A549 (cell line): ENCODE data around the gene WTIP. TPM values are rescaled to one million over a fixed set of nuclear protein-coding genes. Genes with fewer than 3 reads are reported as not detected.
A peak's percentile ranks its signal among the peaks of the same experiment; 100 is the strongest.

Experiments
- ATAC-seq, 2 experiments: fragments of 200-7000 bp in 1 of 2; fragments of >200 bp in 1 of 2; cut with Nextera tagmentation in 1 of 2; cut with Tn5 transposase in 1 of 2; 3 replicates each; pipeline versions ENCODE4 v1.8.0 to v1.9.1; 2018 to 2020; ENCODE audit warnings: mild to moderate bottlenecking in 1 of 2, moderate library complexity in 1 of 2
- CTCF ChIA-PET: fragments of 300-600 bp; sonication (Branson Sonifier 250); formaldehyde crosslinking; extraction: SDS; loops from one replicate; lab custom pipeline; 2021; ENCODE audit warnings: antibody characterized with exemption, inconsistent platforms; lab: Yijun Ruan, JAX
- POLR2A ChIA-PET: fragments of 350-600 bp; formaldehyde crosslinking; extraction: SDS; loops from one replicate; lab custom pipeline; 2021; ENCODE audit warnings: antibody characterized with exemption, inconsistent platforms; lab: Yijun Ruan, JAX
- DNase-seq, 2 experiments: peaks; one replicate each; pipeline versions ENCODE4 v3.0.0 to v3.0.0-alpha.2; 2011 to 2016; ENCODE audit warnings: low read depth in 1 of 2, low spot score in 1 of 2
- FAIRE-seq: peaks from 2 replicates; lab custom pipeline; 2011; peaks lifted over from hg19 to GRCh38; lab: Jason Lieb, UNC
- H3K27ac ChIP-seq, 2 experiments: fragments of >200 bp; sonication (Bioruptor Twin); formaldehyde crosslinking; 3 replicates each; pipeline ENCODE4 v1.5.1; 2016 to 2017
- H3K4me1 ChIP-seq: fragments of >200 bp; sonication (Bioruptor Twin); formaldehyde crosslinking; 3 replicates; pipeline ENCODE4 v1.6.1; 2016
- H3K4me2 ChIP-seq: fragments of >200 bp; sonication (Bioruptor Twin); formaldehyde crosslinking; 3 replicates; pipeline ENCODE4 v1.6.1; 2016
- H3K4me3 ChIP-seq: fragments of >200 bp; sonication (Bioruptor Twin); formaldehyde crosslinking; 3 replicates; pipeline ENCODE4 v1.5.1; 2016
- H3K9me3 ChIP-seq: fragments of >200 bp; sonication (Bioruptor Twin); formaldehyde crosslinking; 3 replicates; pipeline ENCODE4 v1.6.1; 2016
- CBX2 ChIP-seq: fragments of 200-600 bp; sonication (generic); IDR thresholded peaks from 2 replicates; pipeline ENCODE4 v1.6.1; 2016; ENCODE audit warnings: low read depth, mild to moderate bottlenecking, borderline replicate concordance
- CBX8 ChIP-seq: fragments of 200-600 bp; sonication (generic); IDR thresholded peaks from 2 replicates; pipeline ENCODE4 v1.6.1; 2016
- CHD2 ChIP-seq: fragments of 150-350 bp; IDR thresholded peaks from 2 replicates; pipeline ENCODE4 v1.6.1; 2014; ENCODE audit warnings: low read length; ENCODE audit not compliant: partially characterized antibody
- CTCF ChIP-seq: fragments of >200 bp; sonication (Bioruptor Twin); formaldehyde crosslinking; IDR thresholded peaks from 3 replicates; pipeline ENCODE4 v1.5.1; 2016
- E2F6 ChIP-seq: IDR thresholded peaks from 2 replicates; pipeline ENCODE4 v1.6.1; 2012; ENCODE audit warnings: low read depth, borderline replicate concordance
- FOSB ChIP-seq: fragments of 250-450 bp; sonication (Bioruptor Pico); IDR thresholded peaks from 2 replicates; pipeline ENCODE4 v1.5.0; 2020; ENCODE audit warnings: mild to moderate bottlenecking, moderate library complexity
- FOSL2 ChIP-seq, 2 experiments: fragments of 450-650 bp in 1 of 2; fragments of >200 bp in 1 of 2; sonication (Bioruptor Twin) in 1 of 2; formaldehyde crosslinking; IDR thresholded peaks; 2 replicates each; pipeline versions ENCODE4 v1.5.0 to v1.6.1; 2016 to 2020; ENCODE audit warnings: mild to moderate bottlenecking in 1 of 2, moderate library complexity in 1 of 2
- HEYL ChIP-seq: fragments of 250-450 bp; sonication (Bioruptor Pico); IDR thresholded peaks from 2 replicates; pipeline ENCODE4 v1.8.0; 2021; ENCODE audit warnings: mild to moderate bottlenecking, moderate library complexity
- HOXB13 ChIP-seq: fragments of 250-450 bp; sonication (Bioruptor Pico); IDR thresholded peaks from 2 replicates; pipeline ENCODE4 v1.5.0; 2020; ENCODE audit warnings: low read depth, mild to moderate bottlenecking, moderate library complexity
- HOXB5 ChIP-seq: fragments of 250-450 bp; sonication (Bioruptor Pico); IDR thresholded peaks from 2 replicates; pipeline ENCODE4 v1.5.0; 2020; ENCODE audit warnings: mild to moderate bottlenecking, moderate library complexity
- JUN ChIP-seq, 2 experiments: fragments of >200 bp; sonication (Bioruptor Twin); formaldehyde crosslinking; IDR thresholded peaks; 2 replicates in 1 of 2; 3 replicates in 1 of 2; pipeline ENCODE4 v1.6.1; 2016 to 2017
- MAFK ChIP-seq: fragments of 450-650 bp; IDR thresholded peaks from 2 replicates; pipeline ENCODE4 v1.6.1; 2014; ENCODE audit not compliant: partially characterized antibody
- MAX ChIP-seq: IDR thresholded peaks from 2 replicates; pipeline ENCODE4 v1.6.1; 2012
- MAZ ChIP-seq: fragments of 150-350 bp; IDR thresholded peaks from 2 replicates; pipeline ENCODE4 v1.6.1; 2014; ENCODE audit warnings: antibody characterized with exemption, low read depth, low read length, borderline replicate concordance
- NFE2L2 ChIP-seq: fragments of 150-350 bp; conservative IDR thresholded peaks from 2 replicates; pipeline ENCODE4 v1.6.1; 2014; ENCODE audit warnings: low read length
- PBX3 ChIP-seq: IDR thresholded peaks from 2 replicates; pipeline ENCODE4 v1.6.1; 2012
- PHF8 ChIP-seq: fragments of 200-600 bp; sonication (generic); IDR thresholded peaks from 2 replicates; pipeline ENCODE4 v1.6.1; 2016; ENCODE audit warnings: low read depth, mild to moderate bottlenecking, antibody characterized with exemption, moderate library complexity, borderline replicate concordance
- POLR2A ChIP-seq: IDR thresholded peaks from 2 replicates; pipeline ENCODE4 v1.6.1; 2012; ENCODE audit warnings: mild to moderate bottlenecking, low read length
- RAD21 ChIP-seq, 2 experiments: fragments of >200 bp in 1 of 2; sonication (Bioruptor Twin) in 1 of 2; formaldehyde crosslinking in 1 of 2; IDR thresholded peaks in 1 of 2; conservative IDR thresholded peaks in 1 of 2; 2 replicates in 1 of 2; 3 replicates in 1 of 2; pipeline ENCODE4 v1.6.1; 2012 to 2018; ENCODE audit warnings: inconsistent platforms in 1 of 2
- RNF2 ChIP-seq: fragments of 200-600 bp; sonication (generic); IDR thresholded peaks from 2 replicates; pipeline ENCODE4 v1.6.1; 2016; ENCODE audit warnings: low read depth, mild to moderate bottlenecking, antibody characterized with exemption, moderate library complexity, borderline replicate concordance
- TFCP2L1 ChIP-seq: fragments of 250-450 bp; sonication (Bioruptor Pico); IDR thresholded peaks from 2 replicates; pipeline ENCODE4 v1.5.0; 2021; ENCODE audit warnings: mild to moderate bottlenecking
- TP53 ChIP-seq: fragments of 250-450 bp; sonication (Bioruptor Pico); IDR thresholded peaks from 2 replicates; pipeline ENCODE4 v1.5.0; 2021; ENCODE audit warnings: mild to moderate bottlenecking, moderate library complexity
- ZC3H11A ChIP-seq: fragments of 450-650 bp; IDR thresholded peaks from 2 replicates; pipeline ENCODE4 v1.6.1; 2014; ENCODE audit warnings: antibody characterized with exemption, mild to moderate bottlenecking
- WGBS: methylation state at CpG from one replicate; pipeline ENCODE4 v1.1.6; 2017; ENCODE audit errors: missing lambda C conversion rate; 5-methylcytosine and 5-hydroxymethylcytosine counted together
- polyA minus RNA-seq: library from RNA; depleted of rRNA, polyadenylated mRNA; stranded (reverse); fragments of >200 nt; gene quantifications from 2 replicates; pipeline ENCODE4 v1.2.3, GENCODE V29; 2011; rRNA and poly(A)+ RNA removed
- polyA plus RNA-seq, 4 experiments: library from polyadenylated mRNA; depleted of rRNA in 3 of 4; stranded (reverse); fragments of >200 nt; fragmentation: RNase III in 1 of 4; extraction: RNeasy Plus Mini Kit Qiagen cat#74134 plus additional on column Dnase treatment in 1 of 4; gene quantifications; 2 replicates in 3 of 4; 3 replicates in 1 of 4; pipeline ENCODE4 v1.2.3, GENCODE V29; 2011 to 2017

Gene WTIP
- polyA plus RNA-seq (2011; rRNA removed) (18.8 and 22.0 TPM in 2 replicates), polyA plus RNA-seq (2017; fragmentation: RNase III; extraction: RNeasy Plus Mini Kit Qiagen cat#74134 plus additional on column Dnase treatment) (18.8 to 21.2 TPM (median 21.2 TPM) in 3 replicates), polyA minus RNA-seq (54.4 and 58.2 TPM in 2 replicates)
- polyA plus RNA-seq (2012; cell fraction: cytosol; rRNA removed), result 24.6 and 37.8 TPM in 2 replicates
- polyA plus RNA-seq (2012; cell fraction: nucleus; rRNA removed), result 31.1 and 32.6 TPM in 2 replicates

GRCh38 chr19:34480971-34481841 is at the start of gene WTIP:
Gene WTIP (plus strand): TSS chr19:34481758. CDS start chr19:34481975, 217 bp downstream.
- H3K4me2 ChIP-seq, result peak within 1 kb of the TSS; percentile 84
- FAIRE-seq (no peak), ATAC-seq (peak; percentile 73 to 82), DNase-seq (peak; percentile 82 to 92)
- H3K27ac ChIP-seq, result peak within 1 kb of the TSS; percentile 87 to 91
- no peaks in the 10 kb centered on the region for H3K9me3 ChIP-seq
- CTCF ChIA-PET, result interaction anchor here (0.5 to 3.0 kb wide), 15 partner anchors 10 to 1414 kb away, joined by 3 to 35 read pairs (median 4); no protein-coding TSS in a partner anchor
- H3K4me1 ChIP-seq, result peaks cover 11% of the 10 kb centered on the region; the same call in 2 of the 3 replicates
- peak within 1 kb of the TSS; percentile 83 for H3K4me3 ChIP-seq
- TF ChIP-seq PBX3 (peak; percentile 95), MAFK (no peak), TP53 (CRISPR knock-in tag) (0 out of 2 replicates have a peak, but pooled peaks have one; percentile 14), RNF2 (peak; percentile 52; the same call in 1 of the 2 replicates), TFCP2L1 (CRISPR knock-in tag) (0 out of 2 replicates have a peak, but pooled peaks have one; percentile 26), HEYL (no peak), NFE2L2 (no peak), CHD2 (peak; percentile 61), MAX (peak; percentile 89), POLR2A (peak; percentile 48), FOSB (no peak), HOXB5 (CRISPR knock-in tag) (peak; percentile 76; the same call in 1 of the 2 replicates), CBX8 (no peak), JUN (IDR thresholded peaks at IDR 0.05) (peak; percentile 48 to 75; a peak in 3 of 5 replicates), CBX2 (no peak), PHF8 (peak; percentile 35; the same call in 1 of the 2 replicates), HOXB13 (CRISPR knock-in tag) (no peak), RAD21 (conservative IDR thresholded peaks at IDR 0.05 in 1 of 2, IDR thresholded peaks at IDR 0.05 in 1 of 2) (no peak), CTCF (no peak), MAZ (peak; percentile 81; the same call in 1 of the 2 replicates), E2F6 (peak; percentile 43; the same call in 1 of the 2 replicates), FOSL2 (IDR thresholded peaks at IDR 0.05) (no peak), FOSL2 (CRISPR knock-in tag; IDR thresholded peaks at IDR 0.05) (peak; percentile 18; the same call in 1 of the 2 replicates), ZC3H11A (no peak)
- 46% methylated on average over 42 of the region's 95 CpGs for WGBS
- POLR2A ChIA-PET, result interaction anchor here (0.6 to 1.5 kb wide), 6 partner anchors 15 to 252 kb away, joined by 3 to 7 read pairs (median 4); partner anchors contain the start of genes SCGB2B2, UBA2 and ZNF302
